ENCODE data around the gene KDF1. TPM values are rescaled to one million over a fixed set of nuclear protein-coding genes. Genes with fewer than 3 reads are reported as not detected.

Gene KDF1
- polyA plus RNA-seq, 1 of the 3 experiments (the other 2 are of a cell fraction), result not detected

GRCh38 chr1:26951216-26951615 lies 9.1 kb downstream of the KDF1 start:
- Histone ChIP-seq H3K4me2 (no peak overlapping the region), H3F3A (replicated peaks; ENCODE audit: insufficient read depth) (peaks cover 8% of the 10 kb centered on the region), H3K9me2 (no peaks in the 10 kb centered on the region), H4K20me1 (ENCODE audit: insufficient read depth) (no peaks in the 10 kb centered on the region), H3K27ac (ENCODE audit: low read depth in 2 of 2, low read length in 1 of 2) (no peak overlapping the region), H3K4me3 (ENCODE audit: low read depth in 2 of 2, low read length in 1 of 2) (no peak overlapping the region), H3K36me3 (replicated peaks in 1 of 2; ENCODE audit: control insufficient read depth in 1 of 2, insufficient read depth in 2 of 2, low read length in 1 of 2) (peaks cover 0 to 2% of the 10 kb centered on the region in 2 experiments), H3K9me3 (no peaks in the 10 kb centered on the region), H2AFZ (ENCODE audit: low read depth) (no peak overlapping the region), H3K79me2 (ENCODE audit: insufficient read depth) (no peaks in the 10 kb centered on the region), H3K4me1 (ENCODE audit: control insufficient read depth in 1 of 2, insufficient read depth in 2 of 2, low read depth in 1 of 2, low read length in 1 of 2) (peaks cover 0 to 3% of the 10 kb centered on the region in 2 experiments; a peak in 1 of 4 replicates), H3K9ac (no peak overlapping the region), H3K27me3 (ENCODE audit: insufficient read depth) (no peaks in the 10 kb centered on the region)
- WGBS (ENCODE audit: low lambda C conversion rate), result 88% methylated on average over 14 of the region's 14 CpGs
- POLR2A ChIA-PET, result no interaction called here
- CTCF ChIA-PET, result no interaction called here
- TF ChIP-seq GATA2 (CRISPR knock-in tag; IDR thresholded peaks at IDR 0.05), result no peak
- TF ChIP-seq RFX5 (IDR thresholded peaks at IDR 0.05; ENCODE audit: low read length), result no peak
- no peak for TF ChIP-seq GABPA (IDR thresholded peaks at IDR 0.05; ENCODE audit: low read depth)
- no peak for TF ChIP-seq TAF1 (IDR thresholded peaks at IDR 0.05; ENCODE audit: borderline replicate concordance, low read depth, low read length)
- TF ChIP-seq FOXM1 (IDR thresholded peaks at IDR 0.05; ENCODE audit: low read depth), result no peak
- TF ChIP-seq TEAD4 (IDR thresholded peaks at IDR 0.05; ENCODE audit: borderline replicate concordance, insufficient read depth), result no peak
- TF ChIP-seq, protein P1, sequence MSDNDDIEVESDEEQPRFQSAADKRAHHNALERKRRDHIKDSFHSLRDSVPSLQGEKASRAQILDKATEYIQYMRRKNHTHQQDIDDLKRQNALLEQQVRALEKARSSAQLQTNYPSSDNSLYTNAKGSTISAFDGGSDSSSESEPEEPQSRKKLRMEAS (IDR thresholded peaks at IDR 0.05; ENCODE audit: low read depth), result no peak
- no peak for TF ChIP-seq RAD21 (IDR thresholded peaks at IDR 0.05; ENCODE audit: low read length)
- no peak for TF ChIP-seq FOXJ3 (CRISPR knock-in tag; IDR thresholded peaks at IDR 0.05)
- TF ChIP-seq SIN3A (IDR thresholded peaks at IDR 0.05; ENCODE audit: borderline replicate concordance, low read depth, low read length), result no peak
- DNase-seq, result no peak

DNA sequence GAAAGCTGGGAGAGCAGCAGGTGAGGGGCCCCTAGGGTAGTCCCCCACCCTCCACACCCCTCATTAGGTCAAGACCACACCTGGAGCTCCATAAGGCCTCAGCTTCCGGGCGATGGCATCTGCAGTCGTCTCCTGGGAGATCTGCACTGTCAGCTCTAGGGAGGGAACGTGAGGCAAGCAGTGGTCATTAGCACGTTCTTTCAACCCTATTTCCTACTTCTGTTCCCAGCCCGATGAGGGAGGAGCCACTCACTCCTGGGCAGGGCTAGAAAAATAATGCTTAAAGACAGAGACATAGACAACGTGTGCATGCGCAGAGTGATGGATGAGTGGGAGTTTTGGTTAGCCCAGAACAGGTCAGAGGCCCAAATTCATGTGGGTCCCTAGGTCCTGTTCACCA lies 9.7 kb downstream of the KDF1 start:
- WGBS (ENCODE audit: low lambda C conversion rate), result 84% methylated on average over 8 of the region's 8 CpGs
- DNase-seq, result no peak
- CTCF ChIA-PET, result interaction anchor here (0.8 to 0.9 kb wide), 2 partner anchors 16 to 94 kb away, joined by 3 to 4 read pairs; no protein-coding TSS in a partner anchor

More for the DNA sequence above, 9.7 kb downstream of the KDF1 start:
- Histone ChIP-seq H4K20me1 (ENCODE audit: insufficient read depth) (no peaks in the 10 kb centered on the region), H3K9ac (no peak overlapping the region), H3K4me3 (ENCODE audit: low read depth in 2 of 2, low read length in 1 of 2) (no peak overlapping the region), H3K4me1 (ENCODE audit: control insufficient read depth in 1 of 2, insufficient read depth in 2 of 2, low read depth in 1 of 2, low read length in 1 of 2) (peaks cover 0 to 3% of the 10 kb centered on the region in 2 experiments; a peak in 1 of 4 replicates), H3K27ac (ENCODE audit: low read depth in 2 of 2, low read length in 1 of 2) (no peak overlapping the region), H3K9me2 (no peaks in the 10 kb centered on the region), H3K27me3 (ENCODE audit: insufficient read depth) (no peaks in the 10 kb centered on the region), H3K4me2 (no peak overlapping the region), H3K36me3 (replicated peaks in 1 of 2; ENCODE audit: control insufficient read depth in 1 of 2, insufficient read depth in 2 of 2, low read length in 1 of 2) (peaks cover 4 to 8% of the 10 kb centered on the region in 2 experiments), H3F3A (replicated peaks; ENCODE audit: insufficient read depth) (peaks cover 8% of the 10 kb centered on the region), H3K9me3 (no peaks in the 10 kb centered on the region), H3K79me2 (ENCODE audit: insufficient read depth) (no peaks in the 10 kb centered on the region), H2AFZ (ENCODE audit: low read depth) (no peak overlapping the region)
- no peak for TF ChIP-seq USF1 (IDR thresholded peaks at IDR 0.05; ENCODE audit: borderline replicate concordance, low read depth)
- TF ChIP-seq NRF1 (IDR thresholded peaks at IDR 0.05; ENCODE audit: low read depth, low read length), result no peak
- no peak for TF ChIP-seq RCOR1 (IDR thresholded peaks at IDR 0.05; ENCODE audit: low read length)
- TF ChIP-seq SIN3A (IDR thresholded peaks at IDR 0.05; ENCODE audit: borderline replicate concordance, low read depth, low read length), result no peak
- TF ChIP-seq JUND (IDR thresholded peaks at IDR 0.05), result no peak
- no peak for TF ChIP-seq CHD2 (IDR thresholded peaks at IDR 0.05; ENCODE audit: low read length, partially characterized antibody)
- TF ChIP-seq GATA2 (CRISPR knock-in tag; IDR thresholded peaks at IDR 0.05), result no peak
- POLR2A ChIA-PET, result no interaction called here
